Measurements from ENCODE around the gene RNF6.

The RNF6 gene

DNA sequence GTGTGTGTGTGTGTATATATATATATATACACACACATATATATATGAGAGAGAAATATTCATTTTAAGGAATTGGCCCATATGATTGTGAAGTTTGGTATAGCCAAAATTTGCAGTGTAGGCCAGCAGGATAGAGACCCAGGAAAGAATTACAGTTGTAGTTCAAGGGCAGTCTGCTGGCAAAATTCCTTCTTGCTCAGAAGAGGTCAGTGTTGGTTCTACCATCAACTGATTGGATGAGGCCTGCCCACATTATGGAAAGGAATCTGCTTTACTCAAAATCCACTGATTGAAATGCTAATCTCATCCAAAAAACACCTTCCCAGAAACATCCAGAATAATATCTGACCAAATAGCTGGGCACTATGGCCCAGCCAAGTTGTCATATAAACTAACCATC lies 24.0 kb downstream of the RNF6 start:
- H3K9me3 ChIP-seq (ENCODE audit: control insufficient read depth, insufficient read depth, low read length): no peaks in the 10 kb centered on the region
- no peak overlapping the region for H3K9ac ChIP-seq (ENCODE audit: low read depth, low read length)
- no peak overlapping the region for H3K4me3 ChIP-seq (ENCODE audit: low read depth, low read length)
- no peaks in the 10 kb centered on the region for H3K4me1 ChIP-seq (ENCODE audit: control insufficient read depth, insufficient read depth, low read length)
- H3K27me3 ChIP-seq (ENCODE audit: control insufficient read depth, insufficient read depth, low read length): no peaks in the 10 kb centered on the region
- H3K27ac ChIP-seq (ENCODE audit: low read depth, low read length): no peak overlapping the region
- H3K36me3 ChIP-seq (ENCODE audit: control insufficient read depth, insufficient read depth, low read length): no peaks in the 10 kb centered on the region

DNA sequence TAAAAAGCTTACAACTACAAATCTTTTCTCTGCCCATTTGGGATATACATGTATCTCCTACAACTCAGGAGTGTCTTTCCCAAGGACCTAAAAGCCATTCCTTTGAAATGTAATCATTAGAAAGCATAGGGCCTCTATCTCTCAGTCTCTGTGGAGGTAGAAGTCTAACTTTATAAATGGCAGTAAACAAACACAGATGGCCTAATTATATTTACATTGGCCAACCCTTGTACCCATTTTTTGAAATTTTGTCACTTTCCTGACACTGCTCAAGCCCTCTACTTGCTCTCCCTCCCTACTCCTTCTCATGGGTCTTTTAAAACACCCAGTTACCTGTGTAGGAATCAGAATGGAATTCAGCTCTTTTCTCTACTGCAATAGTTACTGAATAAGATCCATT lies 24.8 kb downstream of the RNF6 start:
- Histone ChIP-seq H3K9ac (ENCODE audit: low read depth, low read length) (no peak overlapping the region), H3K4me1 (ENCODE audit: control insufficient read depth, insufficient read depth, low read length) (no peaks in the 10 kb centered on the region), H3K36me3 (ENCODE audit: control insufficient read depth, insufficient read depth, low read length) (no peaks in the 10 kb centered on the region)

GRCh38 chr13:26186995-26187394 lies 35.1 kb downstream of the RNF6 start:
- no peak overlapping the region for H3K27ac ChIP-seq (ENCODE audit: low read depth, low read length)
- no peaks in the 10 kb centered on the region for H3K4me1 ChIP-seq (ENCODE audit: control insufficient read depth, insufficient read depth, low read length)
- H3K9ac ChIP-seq (ENCODE audit: low read depth, low read length): no peak overlapping the region
- H3K4me3 ChIP-seq (ENCODE audit: low read depth, low read length): peak overlapping the region; percentile 43; the same call in 1 of the 2 replicates
- H3K27me3 ChIP-seq (ENCODE audit: control insufficient read depth, insufficient read depth, low read length): peaks cover 4% of the 10 kb centered on the region; the same call in 1 of the 2 replicates
- H3K36me3 ChIP-seq (ENCODE audit: control insufficient read depth, insufficient read depth, low read length): no peaks in the 10 kb centered on the region
- no peaks in the 10 kb centered on the region for H3K9me3 ChIP-seq (ENCODE audit: control insufficient read depth, insufficient read depth, low read length)

More for the DNA sequence above, 24.8 kb downstream of the RNF6 start:
- Histone ChIP-seq H3K9me3 (ENCODE audit: control insufficient read depth, insufficient read depth, low read length) (no peaks in the 10 kb centered on the region), H3K27ac (ENCODE audit: low read depth, low read length) (no peak overlapping the region), H3K4me3 (ENCODE audit: low read depth, low read length) (no peak overlapping the region), H3K27me3 (ENCODE audit: control insufficient read depth, insufficient read depth, low read length) (no peaks in the 10 kb centered on the region)

- no peaks in the 10 kb centered on the region for H3K4me1 ChIP-seq (ENCODE audit: control insufficient read depth, insufficient read depth, low read length)
- no peaks in the 10 kb centered on the region for H3K36me3 ChIP-seq (ENCODE audit: control insufficient read depth, insufficient read depth, low read length)
- H3K9me3 ChIP-seq (ENCODE audit: control insufficient read depth, insufficient read depth, low read length): no peaks in the 10 kb centered on the region
- H3K4me3 ChIP-seq (ENCODE audit: low read depth, low read length): peak overlapping the region; percentile 59
- peak overlapping the region; percentile 4; the same call in 1 of the 2 replicates for H3K9ac ChIP-seq (ENCODE audit: low read depth, low read length)
- H3K27me3 ChIP-seq (ENCODE audit: control insufficient read depth, insufficient read depth, low read length): peaks cover 4% of the 10 kb centered on the region; the same call in 1 of the 2 replicates
- H3K27ac ChIP-seq (ENCODE audit: low read depth, low read length): no peak overlapping the region
Observed at GRCh38 chr13:26186118-26186870, 35.8 kb downstream of the RNF6 start.

DNA sequence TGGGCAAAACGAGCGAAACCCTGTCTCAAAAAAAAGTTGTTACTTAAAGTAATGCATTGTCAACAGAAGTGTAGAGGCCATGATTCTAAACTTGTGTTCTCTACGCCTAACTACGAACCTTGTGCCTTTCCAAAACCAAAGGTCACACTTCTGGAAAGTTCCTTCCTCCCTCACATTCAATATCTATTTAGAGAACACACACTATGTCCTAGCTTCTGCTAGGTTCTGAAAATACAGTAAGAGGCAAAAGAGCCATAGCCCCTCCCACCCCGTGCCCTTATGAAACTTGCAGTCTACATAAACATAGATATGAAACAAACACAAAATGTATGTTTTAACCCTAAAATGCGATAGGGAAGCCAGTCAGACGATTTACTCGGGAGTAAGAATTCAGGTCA lies 36.4 kb downstream of the RNF6 start:
- Histone ChIP-seq H3K27ac (ENCODE audit: low read depth, low read length) (no peak overlapping the region), H3K27me3 (ENCODE audit: control insufficient read depth, insufficient read depth, low read length) (peaks cover 4% of the 10 kb centered on the region; the same call in 1 of the 2 replicates), H3K9ac (ENCODE audit: low read depth, low read length) (no peak overlapping the region), H3K4me3 (ENCODE audit: low read depth, low read length) (peak overlapping the region; percentile 59), H3K36me3 (ENCODE audit: control insufficient read depth, insufficient read depth, low read length) (no peaks in the 10 kb centered on the region), H3K4me1 (ENCODE audit: control insufficient read depth, insufficient read depth, low read length) (no peaks in the 10 kb centered on the region), H3K9me3 (ENCODE audit: control insufficient read depth, insufficient read depth, low read length) (no peaks in the 10 kb centered on the region)

DNA sequence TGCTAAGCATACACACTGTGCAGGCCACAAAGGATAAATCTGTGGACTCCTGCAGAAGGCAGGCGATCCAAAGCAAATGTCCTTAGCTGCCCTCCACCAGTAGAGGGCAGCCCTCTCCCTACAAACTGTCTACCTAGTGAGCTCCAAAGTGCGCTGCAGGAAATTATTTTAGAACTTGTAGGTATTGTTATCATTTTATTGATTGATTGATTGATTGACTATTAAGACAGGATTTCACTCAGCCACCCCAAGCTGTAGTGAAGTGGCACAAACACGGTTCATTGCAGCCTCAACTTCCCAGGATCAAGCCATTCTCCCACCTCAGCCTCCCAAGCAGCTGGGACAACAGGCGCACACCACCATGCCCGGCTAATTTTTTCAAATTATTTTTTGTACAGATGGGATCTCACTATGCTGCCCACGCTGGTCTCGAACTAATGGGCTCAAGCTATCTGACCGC lies 37.3 kb downstream of the RNF6 start:
- Histone ChIP-seq H3K9me3 (ENCODE audit: control insufficient read depth, insufficient read depth, low read length) (no peaks in the 10 kb centered on the region), H3K27ac (ENCODE audit: low read depth, low read length) (no peak overlapping the region), H3K36me3 (ENCODE audit: control insufficient read depth, insufficient read depth, low read length) (no peaks in the 10 kb centered on the region), H3K9ac (ENCODE audit: low read depth, low read length) (no peak overlapping the region), H3K27me3 (ENCODE audit: control insufficient read depth, insufficient read depth, low read length) (peaks cover 4% of the 10 kb centered on the region; the same call in 1 of the 2 replicates), H3K4me1 (ENCODE audit: control insufficient read depth, insufficient read depth, low read length) (no peaks in the 10 kb centered on the region), H3K4me3 (ENCODE audit: low read depth, low read length) (no peak overlapping the region)

GRCh38 chr13:26183416-26183815 lies 38.7 kb downstream of the RNF6 start:
- no peaks in the 10 kb centered on the region for H3K9me3 ChIP-seq (ENCODE audit: control insufficient read depth, insufficient read depth, low read length)
- H3K9ac ChIP-seq (ENCODE audit: low read depth, low read length): no peak overlapping the region
- H3K4me3 ChIP-seq (ENCODE audit: low read depth, low read length): no peak overlapping the region
- H3K36me3 ChIP-seq (ENCODE audit: control insufficient read depth, insufficient read depth, low read length): no peaks in the 10 kb centered on the region
- H3K27ac ChIP-seq (ENCODE audit: low read depth, low read length): no peak overlapping the region
- H3K27me3 ChIP-seq (ENCODE audit: control insufficient read depth, insufficient read depth, low read length): peaks cover 4% of the 10 kb centered on the region; the same call in 1 of the 2 replicates
- no peaks in the 10 kb centered on the region for H3K4me1 ChIP-seq (ENCODE audit: control insufficient read depth, insufficient read depth, low read length)

GRCh38 chr13:26179344-26179743 lies 42.8 kb downstream of the RNF6 start:
- no peaks in the 10 kb centered on the region for H3K4me1 ChIP-seq (ENCODE audit: control insufficient read depth, insufficient read depth, low read length)
- H3K27ac ChIP-seq (ENCODE audit: low read depth, low read length): no peak overlapping the region
- H3K9me3 ChIP-seq (ENCODE audit: control insufficient read depth, insufficient read depth, low read length): no peaks in the 10 kb centered on the region
- H3K27me3 ChIP-seq (ENCODE audit: control insufficient read depth, insufficient read depth, low read length): no peaks in the 10 kb centered on the region
- H3K9ac ChIP-seq (ENCODE audit: low read depth, low read length): no peak overlapping the region
- H3K4me3 ChIP-seq (ENCODE audit: low read depth, low read length): no peak overlapping the region
- no peaks in the 10 kb centered on the region for H3K36me3 ChIP-seq (ENCODE audit: control insufficient read depth, insufficient read depth, low read length)

- Histone ChIP-seq H3K9ac (ENCODE audit: low read depth, low read length) (no peak overlapping the region), H3K9me3 (ENCODE audit: control insufficient read depth, insufficient read depth, low read length) (0 out of 2 replicates have a peak, but pooled peaks cover 4% of the 10 kb centered on the region), H3K27ac (ENCODE audit: low read depth, low read length) (no peak overlapping the region), H3K4me3 (ENCODE audit: low read depth, low read length) (no peak overlapping the region), H3K36me3 (ENCODE audit: control insufficient read depth, insufficient read depth, low read length) (no peaks in the 10 kb centered on the region), H3K27me3 (ENCODE audit: control insufficient read depth, insufficient read depth, low read length) (no peaks in the 10 kb centered on the region), H3K4me1 (ENCODE audit: control insufficient read depth, insufficient read depth, low read length) (peaks cover 4% of the 10 kb centered on the region; the same call in 1 of the 2 replicates)
Observed at GRCh38 chr13:26168835-26169234, 53.3 kb downstream of the RNF6 start.

DNA sequence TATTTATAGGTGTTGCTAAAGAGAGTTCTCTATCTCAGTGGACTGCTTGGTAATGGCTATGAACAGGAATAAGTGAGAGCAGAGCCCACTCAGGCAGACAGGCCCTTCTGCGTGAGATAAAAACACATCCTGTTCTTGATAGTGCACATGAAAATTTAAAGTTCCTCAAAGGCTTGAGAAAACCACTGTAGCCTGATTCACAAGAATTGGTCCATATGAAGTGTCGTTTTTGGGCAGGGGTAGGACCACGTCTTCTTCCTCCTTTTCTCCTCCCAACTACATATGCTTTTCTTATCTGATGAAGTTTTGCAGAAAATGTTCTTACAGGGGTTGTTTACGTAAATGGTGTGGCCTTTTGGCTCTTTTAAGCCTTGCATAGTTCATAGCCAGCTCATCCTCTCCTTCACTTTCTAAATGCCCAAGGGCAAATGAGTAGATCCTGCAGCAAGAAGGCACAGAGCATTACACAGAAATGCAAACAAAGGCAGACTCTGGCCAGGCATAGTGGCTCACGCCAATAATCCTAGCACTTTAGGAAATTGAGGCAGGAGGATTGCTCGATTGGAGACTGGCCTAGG lies 53.8 kb downstream of the RNF6 start:
- no peak overlapping the region for H3K27ac ChIP-seq (ENCODE audit: low read depth, low read length)
- H3K4me3 ChIP-seq (ENCODE audit: low read depth, low read length): no peak overlapping the region

GRCh38 chr13:26163812-26164211 lies 58.3 kb downstream of the RNF6 start:
- Histone ChIP-seq H3K4me3 (ENCODE audit: low read depth, low read length) (no peak overlapping the region), H3K36me3 (ENCODE audit: control insufficient read depth, insufficient read depth, low read length) (no peaks in the 10 kb centered on the region), H3K9me3 (ENCODE audit: control insufficient read depth, insufficient read depth, low read length) (0 out of 2 replicates have a peak, but pooled peaks cover 4% of the 10 kb centered on the region), H3K9ac (ENCODE audit: low read depth, low read length) (no peak overlapping the region), H3K27ac (ENCODE audit: low read depth, low read length) (no peak overlapping the region), H3K27me3 (ENCODE audit: control insufficient read depth, insufficient read depth, low read length) (no peaks in the 10 kb centered on the region), H3K4me1 (ENCODE audit: control insufficient read depth, insufficient read depth, low read length) (no peaks in the 10 kb centered on the region)

More for the DNA sequence above, 53.8 kb downstream of the RNF6 start:
- Histone ChIP-seq H3K9me3 (ENCODE audit: control insufficient read depth, insufficient read depth, low read length) (0 out of 2 replicates have a peak, but pooled peaks cover 4% of the 10 kb centered on the region), H3K27me3 (ENCODE audit: control insufficient read depth, insufficient read depth, low read length) (no peaks in the 10 kb centered on the region), H3K4me1 (ENCODE audit: control insufficient read depth, insufficient read depth, low read length) (peaks cover 4% of the 10 kb centered on the region; the same call in 1 of the 2 replicates), H3K36me3 (ENCODE audit: control insufficient read depth, insufficient read depth, low read length) (no peaks in the 10 kb centered on the region), H3K9ac (ENCODE audit: low read depth, low read length) (no peak overlapping the region)
